Raji (cell line): ENCODE data around the gene IL17REL.

Source experiments
- POLR2A ChIP-seq: IDR thresholded peaks from 2 replicates; pipeline ENCODE4 v1.6.1; 2011; ENCODE audit warnings: low read depth, low read length, control low read depth; ENCODE audit not compliant: insufficient read depth

Gene IL17REL

DNA sequence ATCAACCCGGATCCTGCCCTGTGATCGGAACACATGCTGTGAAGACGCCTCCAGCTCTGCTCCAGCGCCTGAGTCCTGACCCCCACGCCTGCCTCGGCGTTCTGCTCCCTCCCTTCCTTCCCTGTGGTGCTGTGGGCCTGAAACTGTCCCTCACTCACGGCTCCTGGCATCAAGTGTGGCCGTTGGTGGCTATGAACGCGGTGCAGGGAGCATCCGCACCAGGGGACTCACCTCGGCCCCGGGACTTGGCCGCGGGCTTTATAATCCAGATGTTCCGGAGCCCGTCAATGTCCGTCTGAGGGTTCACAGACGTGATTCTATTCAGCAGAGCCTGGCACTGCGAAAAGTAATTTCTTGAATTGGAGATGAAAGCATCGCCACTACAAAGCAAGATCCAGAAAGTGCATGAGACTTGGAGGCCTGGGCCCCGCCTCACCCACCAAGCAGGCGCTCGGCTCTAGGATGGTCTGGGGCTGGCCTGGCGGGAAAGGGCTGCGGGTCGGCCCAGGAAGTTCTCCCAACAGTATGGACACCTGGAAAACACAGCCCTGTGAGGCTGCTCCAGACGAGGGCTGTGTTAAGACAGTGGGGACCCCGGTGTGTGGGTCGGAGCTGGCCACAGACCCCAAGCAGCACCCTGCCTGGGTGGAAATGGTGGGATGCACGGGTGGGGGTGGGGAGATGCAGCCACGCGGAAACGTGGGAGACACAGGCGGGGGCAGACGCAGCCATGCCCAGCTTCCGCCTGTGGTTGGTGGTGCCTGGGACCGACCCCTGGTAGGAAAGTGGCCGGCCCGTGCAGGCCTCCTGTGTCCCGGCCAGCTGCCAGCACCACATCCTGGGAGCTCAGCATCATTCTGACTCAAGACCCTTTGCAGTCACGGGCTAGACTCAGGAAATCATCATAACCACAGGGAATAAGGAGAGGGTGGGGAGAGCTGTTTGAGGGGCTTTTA lies 21.8 kb upstream of the IL17REL start:
- TF ChIP-seq POLR2A, result no peak

GRCh38 chr22:50032941-50033601 lies 20.5 kb upstream of the IL17REL start:
- TF ChIP-seq POLR2A, result no peak

GRCh38 chr22:50032109-50032871 lies 19.7 kb upstream of the IL17REL start:
- no peak for TF ChIP-seq POLR2A

DNA sequence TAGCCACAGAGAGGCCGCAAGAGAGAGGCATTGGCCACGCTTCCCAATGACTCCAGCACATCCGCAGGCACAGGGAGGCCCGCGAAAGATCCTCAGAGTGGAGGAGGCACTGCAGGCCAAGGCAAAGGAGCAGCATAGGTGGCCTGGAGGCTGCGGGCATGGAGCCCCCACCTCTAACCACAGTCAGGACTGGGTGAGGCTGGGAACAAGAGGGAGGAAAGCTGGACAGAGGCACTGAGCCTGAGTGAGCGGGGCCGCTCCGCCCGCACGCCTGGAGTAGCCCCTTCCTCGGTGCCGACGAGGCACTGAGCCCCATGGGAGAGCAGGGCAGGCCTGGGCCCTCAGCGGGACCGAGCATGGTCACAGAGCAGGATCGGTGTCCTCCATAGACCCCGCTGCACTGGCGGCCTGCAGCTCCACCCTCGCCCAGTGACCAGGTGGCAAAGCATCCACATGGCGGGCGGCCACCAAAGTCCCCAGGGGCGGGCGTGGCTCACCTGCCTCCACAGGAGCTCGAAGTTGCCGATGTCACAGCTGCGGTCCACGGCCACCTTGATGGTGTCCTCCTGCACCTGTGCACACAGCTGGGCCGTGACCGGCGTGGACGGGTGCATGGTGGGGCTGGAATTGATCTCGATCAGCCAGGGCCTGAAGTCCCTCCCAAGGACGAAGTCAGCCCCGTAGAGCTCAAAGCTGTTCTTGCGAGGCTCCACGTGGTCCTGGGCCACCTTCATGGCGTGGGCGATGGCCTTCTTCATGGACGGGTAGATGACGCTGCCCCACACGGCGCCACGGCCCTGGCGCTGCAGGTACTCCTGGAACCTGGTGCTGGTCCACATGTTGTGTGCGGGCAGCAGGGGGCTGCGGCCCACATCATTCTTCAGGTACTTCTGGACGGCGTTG lies 18.9 kb upstream of the IL17REL start:
- TF ChIP-seq POLR2A, result no peak

GRCh38 chr22:50030297-50031188 lies 18.0 kb upstream of the IL17REL start:
- TF ChIP-seq POLR2A, result no peak

DNA sequence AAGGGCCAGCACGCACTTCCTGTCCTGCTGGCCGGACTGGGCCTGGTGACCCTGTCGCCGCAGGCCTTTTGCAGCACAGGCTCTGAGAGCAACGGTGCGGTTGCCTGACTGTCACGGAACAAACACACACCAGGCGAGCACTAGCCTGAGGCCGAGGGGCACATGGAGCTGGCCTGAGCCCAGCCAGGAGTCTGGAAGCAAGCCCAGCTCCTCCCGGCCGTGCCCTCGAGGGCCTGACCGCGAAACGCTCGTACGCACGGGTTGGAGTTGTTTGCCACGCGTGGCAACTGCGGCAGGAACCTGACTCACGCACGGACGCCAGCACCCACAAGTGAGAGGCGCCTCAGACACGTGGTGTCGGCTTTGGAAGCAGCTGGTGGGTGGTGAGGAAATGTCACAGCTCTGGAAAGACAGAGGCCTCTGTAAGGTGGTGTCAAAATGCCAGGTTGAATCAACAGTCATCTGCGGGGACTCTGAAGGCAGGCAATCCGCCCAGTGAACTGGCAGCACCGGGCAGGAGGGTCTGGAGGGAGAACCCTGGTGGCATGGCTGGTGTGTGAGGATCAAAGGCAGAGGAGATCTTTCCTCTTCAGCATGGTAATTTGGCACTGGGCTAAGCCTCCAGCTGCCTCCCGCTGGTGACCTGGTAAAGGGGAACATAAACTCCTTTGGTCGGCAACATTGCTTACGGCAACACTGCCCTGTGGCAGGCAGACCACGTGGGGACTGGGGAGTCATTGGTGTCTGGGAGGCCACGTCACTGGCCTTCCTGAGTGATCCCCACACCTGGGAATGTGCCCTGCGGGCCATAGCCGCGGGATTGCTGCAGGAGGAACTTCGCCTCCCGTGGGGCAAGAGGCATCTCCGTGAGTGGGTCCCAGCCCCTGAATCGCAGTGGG lies 15.3 kb upstream of the IL17REL start:
- TF ChIP-seq POLR2A, result no peak

DNA sequence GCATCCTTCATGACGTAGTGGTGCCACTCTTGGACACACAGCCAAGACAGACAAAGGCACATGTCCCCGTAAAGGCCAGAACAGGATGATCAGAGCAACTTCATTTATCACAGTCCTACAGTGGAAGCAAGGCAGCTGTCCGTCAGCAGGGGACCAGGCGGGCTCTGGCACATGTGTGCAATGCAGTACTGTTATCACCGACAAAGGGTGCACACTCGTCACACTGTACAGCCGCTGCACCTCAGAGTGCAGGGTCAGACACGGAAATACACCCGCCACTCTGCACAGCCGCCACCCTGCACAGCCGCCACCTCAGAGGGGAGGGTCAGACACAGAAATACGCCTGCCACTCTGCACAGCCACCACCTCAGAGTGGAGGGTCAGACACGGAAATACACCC lies 13.4 kb upstream of the IL17REL start:
- no peak for TF ChIP-seq POLR2A

DNA sequence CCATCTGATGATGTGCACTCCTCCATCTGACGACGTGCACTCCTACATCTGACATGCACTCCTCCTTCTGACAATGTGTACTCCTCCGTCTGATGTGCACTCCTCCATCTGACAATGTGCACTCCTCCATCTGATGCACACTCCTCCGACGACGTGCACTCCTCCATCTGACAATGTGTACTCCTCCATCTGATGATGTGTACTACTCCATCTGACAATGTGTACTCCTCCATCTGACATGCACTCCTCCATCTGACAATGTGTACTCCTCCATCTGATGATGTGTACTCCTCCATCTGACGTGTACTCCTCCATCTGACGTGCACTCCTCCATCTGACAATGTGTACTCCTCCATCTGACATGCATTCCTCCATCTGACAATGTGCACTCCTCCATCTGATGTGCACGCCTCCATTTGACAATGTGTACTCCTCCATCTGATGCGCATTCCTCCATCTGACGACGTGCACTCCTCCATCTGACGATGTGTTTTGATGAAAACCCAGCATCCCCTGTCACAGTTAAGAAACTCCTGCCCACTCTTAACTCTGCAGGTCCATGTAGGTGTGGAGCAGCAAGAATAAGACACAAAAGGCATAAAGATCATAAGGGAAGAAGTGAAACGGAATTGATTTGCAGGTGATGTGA lies 9.7 kb upstream of the IL17REL start:
- TF ChIP-seq POLR2A, result no peak

DNA sequence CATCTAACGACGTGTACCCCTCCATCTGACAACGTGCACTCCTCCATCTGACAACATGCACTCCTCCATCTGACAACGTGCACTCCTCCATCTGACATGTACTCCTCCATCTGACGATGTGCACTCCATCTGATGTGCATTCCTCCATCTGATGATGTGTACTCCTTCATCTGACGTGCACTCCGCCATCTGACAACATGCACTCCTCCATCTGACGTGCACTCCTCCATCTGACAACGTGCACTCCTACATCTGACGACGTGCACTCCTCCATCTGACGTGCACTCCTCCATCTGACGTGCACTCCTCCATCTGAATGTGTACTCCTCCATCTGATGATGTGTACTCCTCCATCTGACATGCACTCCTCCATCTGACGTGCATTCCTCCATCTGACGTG lies 8.0 kb upstream of the IL17REL start:
- no peak for TF ChIP-seq POLR2A

GRCh38 chr22:50019316-50019715 lies 6.8 kb upstream of the IL17REL start:
- no peak for TF ChIP-seq POLR2A

- no peak for TF ChIP-seq POLR2A
Observed at GRCh38 chr22:50018608-50019285, 6.2 kb upstream of the IL17REL start.

DNA sequence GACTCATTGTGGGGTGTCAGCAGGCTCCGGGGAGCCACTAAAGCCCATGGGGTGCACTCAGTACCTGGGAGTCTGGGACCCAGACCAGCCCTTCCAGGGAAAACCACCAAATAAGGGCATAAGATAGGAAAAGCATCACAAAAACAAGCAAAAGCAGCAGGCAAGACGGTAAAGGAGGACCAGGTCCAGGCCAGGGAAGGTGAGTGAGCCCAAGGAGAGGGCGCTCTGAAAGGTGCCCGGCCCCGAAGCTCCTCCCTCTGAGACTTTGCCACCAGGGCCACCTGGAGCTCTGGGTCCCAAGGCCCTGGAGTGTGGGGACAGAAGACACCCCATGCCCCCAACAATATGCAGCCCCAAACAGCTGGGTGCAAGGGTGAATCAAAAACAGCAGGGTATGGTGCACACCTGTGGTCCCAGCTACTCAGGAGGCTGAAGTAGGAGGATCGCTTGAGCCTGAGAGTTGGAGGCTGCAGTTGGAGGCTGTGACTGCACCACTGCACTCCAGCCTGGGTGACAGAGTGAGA lies 5.2 kb upstream of the IL17REL start:
- TF ChIP-seq POLR2A, result no peak
